GM21390 (cell line): ENCODE data around the gene PML.

Experiments
- ATAC-seq: cut with Tn5 transposase; IDR thresholded peaks from one replicate; pipeline ENCODE4 v1.9.1; 2021; ENCODE audit not compliant: unreplicated experiment

PML gene

DNA sequence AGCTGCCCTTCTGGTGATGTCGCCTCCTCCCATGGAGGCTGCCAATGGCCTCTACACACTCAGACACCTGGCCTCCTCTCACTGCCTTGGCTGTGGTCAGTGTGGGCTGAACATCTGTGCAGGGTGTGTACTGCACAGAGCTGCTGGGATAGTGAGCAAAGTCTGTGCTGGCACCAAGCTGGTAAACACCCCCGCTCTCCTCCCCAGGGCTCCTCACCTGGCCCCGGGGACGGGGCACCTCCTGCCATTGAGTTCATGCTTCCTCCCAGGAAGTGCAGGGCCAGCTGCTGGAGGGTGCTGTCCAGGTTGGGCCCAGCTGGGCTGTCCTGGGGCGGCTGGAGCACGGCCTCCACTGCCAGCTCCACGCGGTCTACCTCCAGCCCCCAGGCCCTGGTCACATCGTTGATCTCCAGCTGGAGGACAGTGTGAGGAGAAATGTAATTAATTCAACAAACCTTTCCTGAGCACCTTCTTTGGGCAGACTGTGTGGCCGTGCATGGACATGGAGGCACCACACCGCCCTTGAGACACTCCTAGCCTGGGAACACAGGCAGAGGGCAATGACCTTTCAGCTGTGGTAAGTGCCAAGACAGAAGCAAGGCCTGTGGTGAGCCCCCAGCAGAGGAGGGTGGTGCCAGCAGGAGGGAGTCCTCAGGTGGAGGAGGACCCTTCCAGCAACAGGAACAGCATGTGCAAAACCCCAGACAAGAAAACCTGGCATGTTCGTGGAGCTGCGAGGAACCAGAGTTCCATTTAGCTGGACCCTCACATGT, 9.2 kb upstream of the PML start:
- ATAC-seq = no peak

DNA sequence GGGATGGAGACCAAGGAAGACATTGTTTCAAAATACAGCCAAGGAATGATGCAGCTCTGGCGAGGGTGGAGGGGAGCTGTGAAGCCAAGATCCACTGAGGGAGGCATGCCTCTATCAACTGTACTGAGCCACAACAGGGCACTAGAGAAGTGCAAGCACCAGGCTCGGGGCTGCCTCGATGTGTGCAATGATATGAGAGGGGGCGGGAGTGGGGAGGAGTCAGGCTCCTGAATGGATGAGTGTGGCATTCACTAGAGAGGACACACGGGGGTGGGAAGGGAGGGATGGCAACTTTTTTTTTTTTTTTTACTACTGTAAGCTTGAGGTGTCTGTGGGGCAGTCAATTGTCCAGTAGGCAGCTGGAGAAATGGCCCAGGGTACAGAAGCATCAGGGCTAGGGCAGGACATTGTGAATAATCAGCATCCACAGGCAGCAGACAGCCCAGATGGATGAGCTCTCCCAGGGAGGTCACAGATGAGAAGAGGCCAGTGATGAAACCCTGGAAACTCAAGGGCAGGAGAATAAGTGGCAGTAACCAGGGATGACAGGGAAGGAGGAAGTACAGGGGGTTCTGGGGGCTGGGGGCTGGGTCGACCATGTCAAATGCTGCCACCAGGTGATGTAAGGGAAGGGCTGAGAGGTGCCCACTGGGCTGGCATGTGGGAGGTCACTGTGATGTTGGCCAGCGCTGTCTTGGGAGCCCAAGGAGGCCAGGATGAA, 8.3 kb upstream of the PML start:
- ATAC-seq = no peak

GRCh38 chr15:73986776-73987056, 7.8 kb upstream of the PML start:
- ATAC-seq = no peak

DNA sequence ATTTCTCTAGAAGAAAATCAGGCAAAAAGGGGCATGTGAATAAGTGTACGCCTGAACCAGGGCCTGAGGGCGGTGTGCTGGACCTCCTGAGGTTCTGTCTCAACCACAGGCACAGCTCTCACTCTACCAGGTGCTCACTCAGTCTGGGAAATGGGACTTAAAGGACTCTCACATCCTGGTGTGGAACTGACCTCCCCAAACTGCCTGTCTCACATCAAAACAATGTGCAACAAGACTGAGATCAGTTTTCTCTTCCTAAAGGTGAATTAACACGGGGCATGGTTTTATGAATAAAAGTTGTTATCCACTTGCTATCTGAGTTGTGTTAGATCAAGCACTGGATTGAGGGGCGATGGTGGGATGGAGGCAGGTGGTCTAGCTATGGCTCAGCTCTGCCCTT, 7.3 kb upstream of the PML start:
- ATAC-seq = no peak

GRCh38 chr15:73987681-73988444, 6.7 kb upstream of the PML start:
- no peak for ATAC-seq

DNA sequence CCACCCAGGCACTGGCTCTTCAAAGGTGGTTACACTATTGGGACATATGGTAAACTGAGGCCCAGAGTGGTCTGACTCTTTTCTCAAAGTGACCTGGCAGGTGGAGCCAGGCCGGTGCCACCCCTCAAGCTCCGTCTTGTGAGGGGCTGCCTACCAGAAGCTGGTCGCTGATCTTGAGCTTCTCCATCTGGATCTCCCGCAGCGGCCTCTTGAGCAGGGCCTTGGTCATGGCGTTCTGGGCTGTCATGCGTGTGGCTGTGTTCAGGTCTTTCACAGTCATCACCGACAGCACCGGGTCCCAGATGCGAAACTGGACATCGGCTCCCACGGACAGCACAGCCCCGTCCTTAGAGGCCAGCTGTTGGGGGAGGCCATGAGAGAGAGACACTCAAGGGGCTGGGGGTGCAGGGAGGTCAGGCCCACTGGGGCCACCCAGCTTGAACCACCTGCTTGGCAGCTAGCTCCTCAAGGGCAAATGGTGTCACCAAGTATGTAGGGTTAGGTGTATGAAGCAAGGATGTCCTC, 6.0 kb upstream of the PML start:
- no peak for ATAC-seq

- no peak for ATAC-seq
Observed at GRCh38 chr15:73989001-73989798, 5.3 kb upstream of the PML start.

DNA sequence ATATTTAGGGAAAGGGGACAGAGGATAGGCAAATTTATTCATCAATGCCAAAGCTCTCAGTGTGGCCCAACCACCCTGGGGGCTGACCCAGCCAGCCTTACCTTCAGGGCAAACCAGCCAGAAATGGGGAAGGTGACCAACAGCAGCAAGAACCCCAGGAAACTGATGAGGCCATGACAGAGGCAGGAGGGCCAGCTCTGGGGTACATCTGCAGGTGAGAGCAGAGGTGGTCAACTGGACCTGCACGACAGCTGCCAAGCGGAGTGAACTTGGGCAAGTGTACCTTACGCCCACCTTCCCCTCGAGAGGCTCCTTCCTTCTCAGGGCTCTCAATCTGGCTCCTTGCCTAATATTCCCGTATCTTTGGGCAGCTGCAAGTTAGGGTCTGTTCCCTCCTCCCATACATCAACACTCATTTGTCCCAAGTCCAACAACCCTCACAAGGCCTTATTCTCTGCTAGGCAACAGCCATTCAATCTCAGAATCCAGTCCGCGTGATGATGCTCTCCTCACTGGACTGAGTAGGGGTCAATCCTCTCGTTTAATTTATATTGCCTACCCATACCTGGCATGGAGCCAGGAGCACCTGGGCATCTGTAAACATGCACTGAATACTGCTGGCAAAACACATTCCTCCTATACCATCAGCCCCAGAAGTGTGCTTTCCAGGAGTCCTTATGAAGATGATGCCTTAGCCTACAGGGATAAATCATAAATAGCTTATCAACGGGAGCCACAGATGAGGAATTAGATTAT, 4.1 kb upstream of the PML start:
- ATAC-seq = no peak

- no peak for ATAC-seq
Observed at GRCh38 chr15:73991260-73991659, 3.3 kb upstream of the PML start.

GRCh38 chr15:73991726-73992593, 2.6 kb upstream of the PML start, which contains the start of gene STOML1:
TSS of gene STOML1 (minus strand) at chr15:73992295. CDS start at chr15:73992223, 72 bp downstream.
- peak; percentile 64 for ATAC-seq

DNA sequence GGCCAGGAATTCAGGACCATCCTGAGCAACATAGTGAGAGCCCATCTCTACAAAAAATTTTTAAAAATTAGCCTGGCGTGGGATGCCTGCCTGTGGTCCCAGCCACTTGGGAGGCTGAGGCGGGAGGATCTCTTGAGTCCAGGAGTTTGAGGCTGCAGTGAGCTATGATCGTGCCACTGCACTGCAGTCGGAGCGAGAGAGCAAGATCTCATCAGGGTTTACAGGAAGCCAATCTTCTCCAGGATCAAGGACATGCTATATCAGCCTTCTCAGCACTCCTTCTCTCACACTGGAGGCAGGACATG, 2.0 kb upstream of the PML start:
- no peak for ATAC-seq

DNA sequence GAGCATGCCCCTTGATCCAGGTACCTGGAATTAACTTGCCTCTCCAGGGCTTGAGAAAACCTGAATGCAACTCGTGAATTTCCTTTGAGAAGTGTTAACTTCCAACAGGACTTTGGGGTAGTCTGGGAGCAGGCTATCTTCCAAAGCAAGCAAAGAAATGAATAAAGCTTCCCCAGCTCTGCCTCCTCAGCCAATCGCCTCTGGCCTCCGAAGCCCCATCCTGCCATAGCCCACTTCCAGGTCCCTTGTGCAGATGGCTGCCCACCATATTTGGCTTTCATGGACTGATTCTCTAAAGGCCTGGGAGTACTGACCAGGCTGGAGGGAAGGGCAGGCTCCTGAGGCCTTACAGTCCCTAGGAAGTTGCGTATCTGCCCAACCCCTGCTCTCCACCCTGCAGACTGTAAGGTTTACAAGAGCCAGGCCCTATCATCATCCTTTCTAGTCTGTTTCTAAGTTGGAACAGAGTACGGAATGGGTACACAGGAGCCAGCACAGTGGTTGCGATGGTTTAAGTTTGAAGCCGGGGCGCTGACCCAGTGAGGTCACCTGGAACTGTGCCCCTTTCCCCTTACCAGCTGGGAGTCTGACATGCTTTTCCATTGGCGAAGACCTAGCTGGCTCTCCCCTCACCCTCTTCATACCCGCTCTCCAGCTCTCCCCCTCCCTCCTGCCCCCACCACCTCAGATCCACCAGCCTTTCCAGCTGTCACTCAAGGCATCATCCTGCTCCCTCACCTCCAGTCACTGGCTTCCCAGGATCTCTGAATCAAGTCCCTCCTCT, 1.1 kb upstream of the PML start:
- no peak for ATAC-seq

- no peak for ATAC-seq
Observed at GRCh38 chr15:73994912-73995622, 551 bp downstream of the PML start.

DNA sequence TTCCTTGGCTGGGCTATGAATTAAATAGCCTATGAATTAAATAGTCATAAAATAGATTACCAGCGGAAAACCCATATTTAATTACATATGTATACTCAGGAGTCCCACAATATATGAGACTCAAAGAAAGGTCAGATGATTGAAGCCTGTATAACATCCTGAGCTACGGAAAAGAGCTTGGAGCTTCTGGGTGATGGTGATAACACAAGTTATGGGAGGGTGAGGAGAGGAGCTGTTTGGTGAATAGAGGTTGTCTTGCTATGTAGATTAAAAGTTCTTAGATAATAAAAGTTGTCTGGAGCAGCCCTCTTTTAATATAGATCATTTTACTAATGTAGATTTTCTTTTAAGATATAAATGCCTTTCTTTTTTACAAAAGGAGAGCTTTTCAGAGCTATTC, 1.8 kb downstream of the PML start:
- ATAC-seq = no peak

- ATAC-seq = peak; percentile 22
Observed at GRCh38 chr15:73996939-73997338, 2.4 kb downstream of the PML start.

DNA sequence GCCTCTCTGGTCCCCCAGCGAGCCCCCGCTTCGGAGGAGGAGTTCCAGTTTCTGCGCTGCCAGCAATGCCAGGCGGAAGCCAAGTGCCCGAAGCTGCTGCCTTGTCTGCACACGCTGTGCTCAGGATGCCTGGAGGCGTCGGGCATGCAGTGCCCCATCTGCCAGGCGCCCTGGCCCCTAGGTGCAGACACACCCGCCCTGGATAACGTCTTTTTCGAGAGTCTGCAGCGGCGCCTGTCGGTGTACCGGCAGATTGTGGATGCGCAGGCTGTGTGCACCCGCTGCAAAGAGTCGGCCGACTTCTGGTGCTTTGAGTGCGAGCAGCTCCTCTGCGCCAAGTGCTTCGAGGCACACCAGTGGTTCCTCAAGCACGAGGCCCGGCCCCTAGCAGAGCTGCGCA, 3.5 kb downstream of the PML start:
- no peak for ATAC-seq

DNA sequence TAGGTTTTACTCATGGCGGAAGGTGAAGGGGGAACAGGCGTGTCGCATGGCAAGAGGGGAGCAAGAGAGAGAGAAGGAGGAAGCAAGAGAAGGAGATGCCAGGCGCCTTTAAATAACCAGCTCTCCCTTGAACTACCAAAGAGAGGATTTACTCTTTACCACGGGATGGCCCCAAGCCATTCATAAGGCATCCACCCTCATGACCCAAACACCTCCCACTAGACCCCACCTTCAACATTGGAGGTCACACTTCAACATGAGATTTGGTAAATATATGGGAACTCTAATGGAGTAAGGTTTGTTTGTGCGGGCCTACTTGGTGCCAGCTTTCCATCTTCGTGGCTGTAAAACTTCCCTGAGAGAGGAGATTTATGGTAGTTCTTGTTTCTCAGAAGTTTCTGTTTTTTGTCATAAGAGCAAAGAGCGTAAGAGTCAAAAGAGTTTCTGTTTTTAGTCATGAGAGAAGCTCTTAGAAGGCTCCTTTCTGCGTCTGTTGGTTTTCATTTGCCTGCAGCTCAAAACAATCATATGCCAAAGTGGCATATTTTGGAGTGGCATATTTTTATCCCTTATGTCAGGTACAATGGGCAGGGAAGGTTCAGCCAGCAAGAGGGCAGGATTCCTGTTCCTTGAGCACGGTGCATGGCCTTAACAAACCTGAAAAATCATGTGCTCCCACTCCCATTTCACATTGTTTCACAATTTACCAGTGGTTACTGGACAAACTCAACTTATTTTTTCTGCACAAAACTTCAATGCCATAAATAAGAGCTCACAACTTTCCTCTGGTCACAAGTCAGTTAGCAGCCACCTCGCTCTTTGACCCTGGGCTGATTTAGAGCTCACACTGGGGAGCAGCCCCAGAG, 12.5 kb downstream of the PML start:
- no peak for ATAC-seq
